SHP77 (cell line): ENCODE results near the gene CENPS.
"Not testable (repeated sequence)": the region's sequence is repeated elsewhere in the genome, so short reads cannot be mapped to it uniquely, and the experiment has no call there.

Experiments
- DNase-seq, 2 experiments: peaks; one replicate each; lab custom pipeline; 2025; lab: John Stamatoyannopoulos, UW

Gene CENPS

GRCh38 chr1:10451287-10451686 lies 21.1 kb downstream of the CENPS start:
- DNase-seq, result no peak

- no peak for DNase-seq
These were observed 25.8 kb downstream of the CENPS start for GRCh38 chr1:10456048-10456447.

GRCh38 chr1:10456661-10457060 lies 26.4 kb downstream of the CENPS start:
- DNase-seq, result no peak

GRCh38 chr1:10457462-10457861 lies 27.2 kb downstream of the CENPS start:
- DNase-seq, result not testable (repeated sequence)

- DNase-seq, result no peak
These were observed 27.6 kb downstream of the CENPS start for GRCh38 chr1:10457875-10458274.

GRCh38 chr1:10459184-10459583 lies 29.0 kb downstream of the CENPS start:
- DNase-seq, result no peak

GRCh38 chr1:10467078-10467477 lies 36.8 kb downstream of the CENPS start:
- DNase-seq, result no peak

- DNase-seq, result no peak
These were observed 39.8 kb downstream of the CENPS start for GRCh38 chr1:10470043-10470442.

- no peak for DNase-seq
These were observed 41.4 kb downstream of the CENPS start for GRCh38 chr1:10471411-10472219.

GRCh38 chr1:10472220-10473144 lies 42.2 kb downstream of the CENPS start, which contains the start of gene DFFA:
Gene DFFA (minus strand): TSS chr1:10472529. CDS start chr1:10472458, 71 bp downstream.
- peak; percentile 95 to 98 for DNase-seq

- DNase-seq, result no peak
These were observed 43.0 kb downstream of the CENPS start for GRCh38 chr1:10473145-10473765.

GRCh38 chr1:10474309-10474612 lies 44.0 kb downstream of the CENPS start:
- DNase-seq, result not testable (repeated sequence)

- peak; percentile 89 to 93 for DNase-seq
These were observed 44.6 kb downstream of the CENPS start, which contains the start of gene PEX14 for GRCh38 chr1:10474613-10475507. Gene PEX14 (plus strand): TSS chr1:10474950. CDS start chr1:10474967, 17 bp downstream.

GRCh38 chr1:10475510-10475909 lies 45.3 kb downstream of the CENPS start:
- no peak for DNase-seq

- no peak for DNase-seq
These were observed 49.1 kb downstream of the CENPS start for GRCh38 chr1:10479296-10479695.

- DNase-seq, result no peak
These were observed 50.4 kb downstream of the CENPS start for GRCh38 chr1:10480614-10481013.

GRCh38 chr1:10484521-10484920 lies 54.3 kb downstream of the CENPS start:
- DNase-seq, result no peak

GRCh38 chr1:10489291-10490055 lies 59.2 kb downstream of the CENPS start:
- no peak for DNase-seq

- DNase-seq, result no peak
These were observed 60.2 kb downstream of the CENPS start for GRCh38 chr1:10490286-10490970.
